MM.1S (cell line): ENCODE results near the gene ABCB9.

ENCODE experiments used
- DNase-seq: peaks from one replicate; pipeline ENCODE4 v3.0.0-alpha.2; 2015
- H2AFZ ChIP-seq: fragments of 300-600 bp; sonication (generic); 2 replicates; pipeline ENCODE4 v1.6.0; 2016; ENCODE audit warnings: antibody characterized with exemption, low read length
- H3F3A ChIP-seq: fragments of 300-600 bp; sonication (generic); 2 replicates; pipeline ENCODE4 v1.6.1; 2016; ENCODE audit warnings: mild to moderate bottlenecking, antibody characterized with exemption, low read length, moderate library complexity, mixed read lengths; ENCODE audit not compliant: insufficient read depth
- H3K27ac ChIP-seq: fragments of 300-600 bp; sonication (generic); 2 replicates; pipeline ENCODE4 v1.5.1; 2016; ENCODE audit warnings: mild to moderate bottlenecking, low read length
- H3K27me3 ChIP-seq: fragments of 300-600 bp; sonication (generic); replicated peaks from 2 replicates; pipeline ENCODE4 v1.6.0; 2016; ENCODE audit warnings: low read length; ENCODE audit not compliant: insufficient read depth
- H3K36me3 ChIP-seq: fragments of 300-600 bp; sonication (generic); replicated peaks from 2 replicates; pipeline ENCODE4 v1.6.1; 2016; ENCODE audit warnings: mild to moderate bottlenecking, low read length, mixed read lengths; ENCODE audit not compliant: insufficient read depth
- H3K4me1 ChIP-seq: fragments of 300-600 bp; sonication (generic); 2 replicates; pipeline ENCODE4 v1.6.1; 2016; ENCODE audit warnings: low read length, mixed read lengths
- H3K4me2 ChIP-seq: fragments of 300-600 bp; sonication (generic); 2 replicates; pipeline ENCODE4 v1.6.0; 2016; ENCODE audit warnings: low read depth, low read length
- H3K4me3 ChIP-seq: fragments of 300-600 bp; sonication (generic); 2 replicates; pipeline ENCODE4 v1.5.1; 2016; ENCODE audit warnings: low read length, mixed read lengths
- H3K79me2 ChIP-seq: fragments of 300-600 bp; sonication (generic); 2 replicates; pipeline ENCODE4 v1.6.1; 2016; ENCODE audit warnings: mixed run types, low read length, mixed read lengths
- H3K9ac ChIP-seq: fragments of 300-600 bp; sonication (generic); 2 replicates; pipeline ENCODE4 v1.6.1; 2016; ENCODE audit warnings: low read length, mixed read lengths
- H3K9me2 ChIP-seq: fragments of 300-600 bp; sonication (generic); replicated peaks from 2 replicates; pipeline ENCODE4 v1.6.1; 2016; ENCODE audit warnings: mild to moderate bottlenecking, low read length, mixed read lengths; ENCODE audit not compliant: insufficient read depth
- H3K9me3 ChIP-seq: fragments of 300-600 bp; sonication (generic); replicated peaks from 2 replicates; pipeline ENCODE4 v1.6.1; 2016; ENCODE audit warnings: mild to moderate bottlenecking, low read length, mixed read lengths; ENCODE audit not compliant: insufficient read depth
- H4K20me1 ChIP-seq: fragments of 300-600 bp; sonication (generic); 2 replicates; pipeline ENCODE4 v1.6.1; 2016; ENCODE audit warnings: mild to moderate bottlenecking, low read length, moderate library complexity, mixed read lengths; ENCODE audit not compliant: insufficient read depth
- EZH2 ChIP-seq: fragments of 300-600 bp; sonication (generic); optimal IDR thresholded peaks from 2 replicates; pipeline ENCODE3; 2017; ENCODE audit warnings: low read depth, mild to moderate bottlenecking, antibody characterized with exemption, low read length, mixed read lengths
- EZH2phosphoT487 ChIP-seq: fragments of 300-600 bp; sonication (generic); IDR thresholded peaks from 2 replicates; pipeline ENCODE4 v1.6.1; 2018; ENCODE audit warnings: antibody characterized with exemption, low read length
- TF ChIP-seq, protein P1 (sequence below): fragments of 300-600 bp; sonication (generic); IDR thresholded peaks from 2 replicates; pipeline ENCODE4 v1.5.1; 2016; ENCODE audit warnings: antibody characterized with exemption, low read length, mixed read lengths

Gene ABCB9

GRCh38 chr12:122989874-122990419, 23.7 kb upstream of the ABCB9 start:
- DNase-seq = no peak
- no peak overlapping the region for H3K27ac ChIP-seq
- H3K4me3 ChIP-seq = no peak overlapping the region
- no peak overlapping the region for H3K4me2 ChIP-seq
- H2AFZ ChIP-seq = no peak overlapping the region
- H3K9me3 ChIP-seq = no peaks in the 10 kb centered on the region
- no peaks in the 10 kb centered on the region for H3K36me3 ChIP-seq
- H3K9me2 ChIP-seq = no peaks in the 10 kb centered on the region
- no peak overlapping the region for H3K9ac ChIP-seq
- no peak for TF ChIP-seq EZH2
- TF ChIP-seq, protein P1, sequence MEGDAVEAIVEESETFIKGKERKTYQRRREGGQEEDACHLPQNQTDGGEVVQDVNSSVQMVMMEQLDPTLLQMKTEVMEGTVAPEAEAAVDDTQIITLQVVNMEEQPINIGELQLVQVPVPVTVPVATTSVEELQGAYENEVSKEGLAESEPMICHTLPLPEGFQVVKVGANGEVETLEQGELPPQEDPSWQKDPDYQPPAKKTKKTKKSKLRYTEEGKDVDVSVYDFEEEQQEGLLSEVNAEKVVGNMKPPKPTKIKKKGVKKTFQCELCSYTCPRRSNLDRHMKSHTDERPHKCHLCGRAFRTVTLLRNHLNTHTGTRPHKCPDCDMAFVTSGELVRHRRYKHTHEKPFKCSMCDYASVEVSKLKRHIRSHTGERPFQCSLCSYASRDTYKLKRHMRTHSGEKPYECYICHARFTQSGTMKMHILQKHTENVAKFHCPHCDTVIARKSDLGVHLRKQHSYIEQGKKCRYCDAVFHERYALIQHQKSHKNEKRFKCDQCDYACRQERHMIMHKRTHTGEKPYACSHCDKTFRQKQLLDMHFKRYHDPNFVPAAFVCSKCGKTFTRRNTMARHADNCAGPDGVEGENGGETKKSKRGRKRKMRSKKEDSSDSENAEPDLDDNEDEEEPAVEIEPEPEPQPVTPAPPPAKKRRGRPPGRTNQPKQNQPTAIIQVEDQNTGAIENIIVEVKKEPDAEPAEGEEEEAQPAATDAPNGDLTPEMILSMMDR = no peak
- H3F3A ChIP-seq = no peaks in the 10 kb centered on the region
- no peaks in the 10 kb centered on the region for H3K4me1 ChIP-seq
- H3K27me3 ChIP-seq = no peaks in the 10 kb centered on the region
- H4K20me1 ChIP-seq = no peaks in the 10 kb centered on the region
- H3K79me2 ChIP-seq = no peaks in the 10 kb centered on the region

DNA sequence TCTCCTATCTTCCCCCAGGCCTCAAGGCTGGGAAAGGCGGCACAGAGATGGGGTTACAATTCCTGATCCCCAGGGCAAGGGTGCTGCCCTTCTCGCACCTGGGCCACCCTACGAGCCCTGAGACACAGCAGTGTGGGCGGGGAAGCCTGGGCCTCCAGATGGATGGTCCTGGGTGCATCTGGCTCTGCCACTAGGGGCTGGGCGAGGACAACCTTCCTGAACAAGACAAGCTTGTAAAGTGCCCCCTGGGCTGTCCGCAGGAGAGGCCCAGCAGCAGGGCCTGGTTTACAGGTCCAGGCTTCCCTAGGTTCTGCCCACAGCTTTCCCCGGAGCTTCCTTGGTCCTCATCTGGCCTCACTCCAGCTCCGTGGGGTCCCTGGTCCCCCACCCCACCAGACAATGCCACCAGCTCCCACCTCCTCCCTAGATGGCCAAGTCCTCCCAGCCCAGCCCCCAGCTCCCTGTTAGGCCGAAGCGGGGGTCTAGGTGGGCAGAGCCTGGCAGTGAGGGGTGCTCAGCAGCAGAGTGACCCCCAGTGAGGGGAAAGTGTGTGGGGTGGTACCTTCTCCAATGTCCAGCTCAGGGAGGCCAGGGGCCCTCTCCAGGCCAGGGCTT, 23.1 kb upstream of the ABCB9 start:
- Histone ChIP-seq H3K9ac (no peak overlapping the region), H3K4me3 (no peak overlapping the region)

DNA sequence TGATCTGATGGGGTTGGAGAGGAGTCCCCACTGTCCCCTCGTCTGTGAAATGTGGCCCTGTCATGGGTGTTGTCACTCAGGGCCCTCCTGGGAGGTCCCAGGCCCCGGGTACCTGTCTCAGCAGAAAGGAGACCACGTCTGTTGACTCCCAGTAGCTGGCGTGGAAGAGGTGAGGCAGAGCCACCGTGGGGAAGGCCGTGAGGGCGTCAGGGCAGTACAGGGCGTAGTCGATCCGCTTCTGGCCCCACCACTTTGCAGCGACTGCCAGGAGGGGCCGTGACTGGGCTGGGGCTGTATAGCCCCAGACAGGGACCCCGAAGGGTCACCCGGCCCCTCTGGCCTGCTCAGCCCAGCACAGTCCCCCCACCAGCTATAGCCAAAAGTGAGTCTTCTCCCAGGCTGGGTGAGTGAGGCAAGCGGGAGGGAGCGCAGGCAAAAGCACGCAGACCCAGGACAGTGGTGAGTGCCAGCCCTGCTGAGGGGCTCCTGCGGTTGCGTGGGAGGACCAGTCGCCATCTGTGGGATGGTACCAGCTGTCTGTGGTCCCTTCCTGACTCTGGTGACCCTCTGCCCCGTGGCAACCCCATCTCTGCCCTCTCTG, 22.4 kb upstream of the ABCB9 start:
- TF ChIP-seq EZH2phosphoT487 (no peak), EZH2 (no peak)
- TF ChIP-seq, protein P1 = no peak
- Histone ChIP-seq H3K4me3 (no peak overlapping the region), H3K27ac (no peak overlapping the region), H3K79me2 (no peaks in the 10 kb centered on the region), H4K20me1 (no peaks in the 10 kb centered on the region), H3K36me3 (no peaks in the 10 kb centered on the region), H3K4me2 (no peak overlapping the region), H3K27me3 (no peaks in the 10 kb centered on the region), H3K9me3 (no peaks in the 10 kb centered on the region), H3K9ac (no peak overlapping the region), H3K9me2 (no peaks in the 10 kb centered on the region), H2AFZ (no peak overlapping the region), H3K4me1 (no peaks in the 10 kb centered on the region), H3F3A (no peaks in the 10 kb centered on the region)
- DNase-seq = no peak

More for the DNA sequence above, 23.1 kb upstream of the ABCB9 start:
- Histone ChIP-seq H3K27me3 (no peaks in the 10 kb centered on the region), H3K79me2 (no peaks in the 10 kb centered on the region), H3F3A (no peaks in the 10 kb centered on the region), H3K4me2 (no peak overlapping the region), H3K36me3 (no peaks in the 10 kb centered on the region), H3K27ac (no peak overlapping the region), H2AFZ (no peak overlapping the region), H3K4me1 (no peaks in the 10 kb centered on the region), H3K9me3 (no peaks in the 10 kb centered on the region), H4K20me1 (no peaks in the 10 kb centered on the region), H3K9me2 (no peaks in the 10 kb centered on the region)
- DNase-seq = no peak
- TF ChIP-seq, protein P1 = no peak
- no peak for TF ChIP-seq EZH2
- TF ChIP-seq EZH2phosphoT487 = no peak
